ENCODE measurements around the gene DNAJC15. TPM values are rescaled to one million over a fixed set of nuclear protein-coding genes. Genes with fewer than 3 reads are reported as not detected.

DNAJC15 gene
- total RNA-seq, 1 donor from 2014 or later = 27.4 TPM

DNA sequence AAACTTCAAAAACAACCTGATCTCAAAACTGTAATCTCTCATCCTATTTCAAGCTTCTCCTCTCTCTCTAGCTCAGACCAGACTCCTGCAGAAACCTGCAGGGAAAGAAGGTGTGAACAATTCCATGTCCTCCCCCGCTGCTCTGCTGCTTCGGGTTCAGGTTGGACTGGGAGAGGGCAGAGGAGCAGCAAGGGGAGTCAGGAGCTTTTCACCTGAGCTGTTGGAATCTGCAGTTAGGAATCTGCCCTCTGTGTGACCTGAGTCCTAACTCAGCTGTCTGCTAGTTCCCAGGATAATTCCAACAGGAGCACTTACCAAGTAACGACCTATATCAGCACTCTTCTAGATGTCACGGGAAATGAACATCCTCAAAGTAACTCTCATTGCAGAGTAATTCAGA, 118.3 kb downstream of the DNAJC15 start:
- Mint-ChIP-seq H3K27ac (no peak overlapping the region), H3K4me3 (ENCODE audit: low read depth) (no peak overlapping the region)
- no peak for DNase-seq (ENCODE audit: low spot score, unreplicated experiment)

GRCh38 chr13:43143591-43143990, 120.2 kb downstream of the DNAJC15 start:
- Mint-ChIP-seq H3K4me1 (ENCODE audit: low read depth) (peaks cover 13% of the 10 kb centered on the region), H3K27me3 (peaks cover 8% of the 10 kb centered on the region), H3K36me3 (ENCODE audit: insufficient read depth) (no peaks in the 10 kb centered on the region), H3K27ac (no peak overlapping the region), H3K4me3 (ENCODE audit: low read depth) (no peak overlapping the region), H3K9me3 (ENCODE audit: low read depth) (no peaks in the 10 kb centered on the region)
- TF ChIP-seq CTCF (IDR thresholded peaks at IDR 0.05; ENCODE audit: unreplicated experiment) = no peak
- DNase-seq (ENCODE audit: low spot score, unreplicated experiment) = no peak

More for the DNA sequence above, 118.3 kb downstream of the DNAJC15 start:
- TF ChIP-seq CTCF (IDR thresholded peaks at IDR 0.05; ENCODE audit: unreplicated experiment) = no peak
- Mint-ChIP-seq H3K4me1 (ENCODE audit: low read depth) (peaks cover 25% of the 10 kb centered on the region), H3K9me3 (ENCODE audit: low read depth) (no peaks in the 10 kb centered on the region), H3K27me3 (peaks cover 8% of the 10 kb centered on the region), H3K36me3 (ENCODE audit: insufficient read depth) (no peaks in the 10 kb centered on the region)

DNA sequence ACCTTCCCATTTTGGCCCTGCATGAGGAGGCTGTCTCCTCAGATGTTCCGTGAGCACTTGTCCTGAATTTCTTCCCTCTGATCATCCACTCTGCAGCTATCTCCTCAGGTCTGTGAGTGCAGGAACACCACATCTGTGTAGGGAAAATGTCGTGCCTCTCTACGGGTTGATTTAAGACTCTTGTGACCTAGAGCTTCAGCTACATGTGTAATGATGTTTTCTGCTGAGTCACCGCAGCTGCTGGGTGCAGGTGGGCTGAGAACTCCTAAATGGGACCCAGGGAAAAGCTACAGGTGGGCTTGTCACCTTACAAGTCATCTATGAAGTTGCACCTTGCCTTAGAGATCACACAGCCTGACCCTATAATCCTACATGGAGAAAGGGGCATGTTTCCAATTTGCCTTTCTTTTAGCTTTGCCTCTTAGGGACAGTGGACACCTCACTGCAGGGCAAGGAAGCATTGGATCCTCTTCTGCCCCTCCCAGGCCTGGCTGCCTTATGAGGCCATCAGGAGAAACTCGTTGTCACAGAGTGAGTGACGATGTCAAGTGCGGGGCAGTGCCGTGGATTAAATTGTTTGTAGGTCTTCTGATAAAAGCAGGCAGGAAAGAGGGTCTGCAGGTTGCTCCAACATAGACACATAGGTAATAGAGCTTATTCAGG, 122.3 kb downstream of the DNAJC15 start:
- H3K36me3 Mint-ChIP-seq (ENCODE audit: insufficient read depth) = no peaks in the 10 kb centered on the region
- H3K27ac Mint-ChIP-seq = no peak overlapping the region
- no peaks in the 10 kb centered on the region for H3K9me3 Mint-ChIP-seq (ENCODE audit: low read depth)
- no peak overlapping the region for H3K4me3 Mint-ChIP-seq (ENCODE audit: low read depth)
- TF ChIP-seq CTCF (IDR thresholded peaks at IDR 0.05; ENCODE audit: unreplicated experiment) = no peak
- no peak for DNase-seq (ENCODE audit: low spot score, unreplicated experiment)
- H3K4me1 Mint-ChIP-seq (ENCODE audit: low read depth) = peaks cover 13% of the 10 kb centered on the region
- peaks cover 8% of the 10 kb centered on the region for H3K27me3 Mint-ChIP-seq

GRCh38 chr13:43146400-43146799, 123.0 kb downstream of the DNAJC15 start:
- TF ChIP-seq CTCF (IDR thresholded peaks at IDR 0.05; ENCODE audit: unreplicated experiment) = no peak
- Mint-ChIP-seq H3K4me1 (ENCODE audit: low read depth) (peaks cover 11% of the 10 kb centered on the region), H3K27ac (no peak overlapping the region), H3K27me3 (peaks cover 8% of the 10 kb centered on the region), H3K4me3 (ENCODE audit: low read depth) (no peak overlapping the region), H3K36me3 (ENCODE audit: insufficient read depth) (no peaks in the 10 kb centered on the region), H3K9me3 (ENCODE audit: low read depth) (no peaks in the 10 kb centered on the region)
- DNase-seq (ENCODE audit: low spot score, unreplicated experiment) = no peak

- H3K4me1 Mint-ChIP-seq (ENCODE audit: low read depth) = peaks cover 3% of the 10 kb centered on the region
- DNase-seq (ENCODE audit: low spot score, unreplicated experiment) = no peak
- H3K9me3 Mint-ChIP-seq (ENCODE audit: low read depth) = no peaks in the 10 kb centered on the region
- no peak overlapping the region for H3K4me3 Mint-ChIP-seq (ENCODE audit: low read depth)
- no peak overlapping the region for H3K27ac Mint-ChIP-seq
- H3K27me3 Mint-ChIP-seq = peaks cover 8% of the 10 kb centered on the region
- no peaks in the 10 kb centered on the region for H3K36me3 Mint-ChIP-seq (ENCODE audit: insufficient read depth)
- TF ChIP-seq CTCF (IDR thresholded peaks at IDR 0.05; ENCODE audit: unreplicated experiment) = no peak
These were observed 127.2 kb downstream of the DNAJC15 start for GRCh38 chr13:43150369-43151207.
